C4-2B (cell line): Measurements from ENCODE around the gene ARHGEF12.

Source experiments
- ZFX ChIP-seq: fragments of 450-650 bp; IDR thresholded peaks from 2 replicates; pipeline ENCODE4 v1.6.1; 2017
- TF ChIP-seq, protein P1 (sequence below): fragments of 450-650 bp; conservative IDR thresholded peaks from 2 replicates; pipeline ENCODE4 v1.5.1; 2017; ENCODE audit warnings: mild to moderate bottlenecking

- TF ChIP-seq, protein P1, sequence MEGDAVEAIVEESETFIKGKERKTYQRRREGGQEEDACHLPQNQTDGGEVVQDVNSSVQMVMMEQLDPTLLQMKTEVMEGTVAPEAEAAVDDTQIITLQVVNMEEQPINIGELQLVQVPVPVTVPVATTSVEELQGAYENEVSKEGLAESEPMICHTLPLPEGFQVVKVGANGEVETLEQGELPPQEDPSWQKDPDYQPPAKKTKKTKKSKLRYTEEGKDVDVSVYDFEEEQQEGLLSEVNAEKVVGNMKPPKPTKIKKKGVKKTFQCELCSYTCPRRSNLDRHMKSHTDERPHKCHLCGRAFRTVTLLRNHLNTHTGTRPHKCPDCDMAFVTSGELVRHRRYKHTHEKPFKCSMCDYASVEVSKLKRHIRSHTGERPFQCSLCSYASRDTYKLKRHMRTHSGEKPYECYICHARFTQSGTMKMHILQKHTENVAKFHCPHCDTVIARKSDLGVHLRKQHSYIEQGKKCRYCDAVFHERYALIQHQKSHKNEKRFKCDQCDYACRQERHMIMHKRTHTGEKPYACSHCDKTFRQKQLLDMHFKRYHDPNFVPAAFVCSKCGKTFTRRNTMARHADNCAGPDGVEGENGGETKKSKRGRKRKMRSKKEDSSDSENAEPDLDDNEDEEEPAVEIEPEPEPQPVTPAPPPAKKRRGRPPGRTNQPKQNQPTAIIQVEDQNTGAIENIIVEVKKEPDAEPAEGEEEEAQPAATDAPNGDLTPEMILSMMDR: no peak
- no peak for TF ChIP-seq ZFX
Measured at GRCh38 chr11:120388261-120388660, 52.0 kb downstream of the ARHGEF12 start.
